Erythroblast (primary cell): ENCODE data around the gene MAP4K5.

Experiments used
- GATA1 ChIP-seq: IDR thresholded peaks from 2 replicates; pipeline ENCODE4 v1.6.1; 2011; ENCODE audit warnings: low read depth, mild to moderate bottlenecking, control low read depth, low read length, moderate library complexity
- POLR2A ChIP-seq: IDR thresholded peaks from 2 replicates; pipeline ENCODE4 v1.6.1; 2011; ENCODE audit warnings: mild to moderate bottlenecking, low read length

GRCh38 chr14:50421499-50421898 lies 110.9 kb downstream of the MAP4K5 start:
- TF ChIP-seq POLR2A, result no peak
- no peak for TF ChIP-seq GATA1
